Neural cell (in vitro differentiated cells): ENCODE measurements around the gene GGT5. TPM values are rescaled to one million over a fixed set of nuclear protein-coding genes. Genes with fewer than 3 reads are reported as not detected.

ENCODE experiments used
- H2AFZ ChIP-seq: fragments of 200-600, 300-800 bp; sonication (generic), shearing (Covaris generic); 2 replicates; pipeline ENCODE4 v1.6.0; 2014; ENCODE audit warnings: low read depth, mild to moderate bottlenecking, antibody characterized with exemption, low read length, moderate library complexity
- H3F3A ChIP-seq: fragments of 200-600 bp; shearing (Covaris generic); 2 replicates; pipeline ENCODE4 v1.6.1; 2016; ENCODE audit warnings: mild to moderate bottlenecking, moderate library complexity, mixed read lengths, antibody characterized with exemption, low read length; ENCODE audit not compliant: insufficient read depth, poor library complexity, severe bottlenecking
- H3K27ac ChIP-seq: fragments of 200-600, 300-800 bp; sonication (generic), shearing (Covaris generic); 2 replicates; pipeline ENCODE4 v1.5.1; 2014; ENCODE audit warnings: mild to moderate bottlenecking, low read length, moderate library complexity
- H3K27me3 ChIP-seq: fragments of 300-800, 200-600 bp; sonication (generic), shearing (Covaris generic); 2 replicates; pipeline ENCODE4 v1.6.0; 2014; ENCODE audit warnings: mild to moderate bottlenecking, low read depth, low read length, moderate library complexity; ENCODE audit not compliant: insufficient read depth
- H3K36me3 ChIP-seq: fragments of 300-800, 200-600 bp; sonication (generic), shearing (Covaris generic); 2 replicates; pipeline ENCODE4 v1.5.1; 2014; ENCODE audit warnings: mild to moderate bottlenecking, antibody characterized with exemption, low read length, moderate library complexity; ENCODE audit not compliant: insufficient read depth
- H3K4me2 ChIP-seq: fragments of 300-800, 200-600 bp; sonication (generic), shearing (Covaris generic); 2 replicates; pipeline ENCODE4 v1.6.0; 2014; ENCODE audit warnings: mild to moderate bottlenecking, low read length
- H3K4me3 ChIP-seq: fragments of 300-800, 200-600 bp; sonication (generic), shearing (Covaris generic); 2 replicates; pipeline ENCODE4 v1.5.1; 2014; ENCODE audit warnings: mild to moderate bottlenecking, low read length, moderate library complexity
- H3K79me2 ChIP-seq: fragments of 200-600 bp; shearing (Covaris generic); replicated peaks from 2 replicates; pipeline ENCODE4 v1.6.0; 2014; ENCODE audit warnings: mild to moderate bottlenecking, low read length, moderate library complexity; ENCODE audit not compliant: insufficient read depth
- H3K9ac ChIP-seq: fragments of 300-800, 200-600 bp; sonication (generic), shearing (Covaris generic); 2 replicates; pipeline ENCODE4 v1.6.1; 2016; ENCODE audit warnings: mild to moderate bottlenecking, low read length, mixed read lengths
- H3K9me2 ChIP-seq: fragments of 200-600 bp; shearing (Covaris generic); 2 replicates; pipeline ENCODE4 v1.6.1; 2016; ENCODE audit warnings: mild to moderate bottlenecking, low read length, mixed read lengths; ENCODE audit not compliant: insufficient read depth
- H3K9me3 ChIP-seq: fragments of 200-600, 300-800 bp; sonication (generic), shearing (Covaris generic); 2 replicates; pipeline ENCODE4 v1.6.1; 2016; ENCODE audit warnings: mild to moderate bottlenecking, mixed run types, low read length, moderate library complexity, mixed read lengths
- H4K20me1 ChIP-seq: fragments of 200-600 bp; shearing (Covaris generic); 2 replicates; pipeline ENCODE4 v1.6.1; 2016; ENCODE audit warnings: mild to moderate bottlenecking, mixed run types; ENCODE audit not compliant: insufficient read depth
- EP300 ChIP-seq: fragments of 450-650 bp; conservative IDR thresholded peaks from 2 replicates; pipeline ENCODE4 v1.6.1; 2014; ENCODE audit warnings: antibody characterized with exemption, mild to moderate bottlenecking, moderate library complexity; ENCODE audit not compliant: poor library complexity, severe bottlenecking
- EZH2 ChIP-seq: fragments of 200-600, 300-800 bp; shearing (Covaris generic), sonication (generic); IDR thresholded peaks from 2 replicates; pipeline ENCODE4 v1.6.1; 2014; ENCODE audit warnings: antibody characterized with exemption, low read length, borderline replicate concordance, mild to moderate bottlenecking; ENCODE audit not compliant: insufficient read depth, poor library complexity, severe bottlenecking
- MXI1 ChIP-seq: fragments of 450-650 bp; conservative IDR thresholded peaks from 2 replicates; pipeline ENCODE4 v1.6.1; 2014; ENCODE audit warnings: antibody characterized with exemption, mild to moderate bottlenecking; ENCODE audit not compliant: poor library complexity, severe bottlenecking
- POLR2AphosphoS5 ChIP-seq: IDR thresholded peaks from 2 replicates; pipeline ENCODE4 v1.6.1; 2012
- RAD21 ChIP-seq: fragments of 450-650 bp; conservative IDR thresholded peaks from 2 replicates; pipeline ENCODE4 v1.6.1; 2014; ENCODE audit warnings: antibody characterized with exemption, mild to moderate bottlenecking, moderate library complexity
- SMC3 ChIP-seq: fragments of 450-650 bp; conservative IDR thresholded peaks from 2 replicates; pipeline ENCODE4 v1.6.1; 2014; ENCODE audit warnings: antibody characterized with exemption, mild to moderate bottlenecking, moderate library complexity; ENCODE audit not compliant: poor library complexity
- TAF1 ChIP-seq: IDR thresholded peaks from 2 replicates; pipeline ENCODE4 v1.6.1; 2012; ENCODE audit warnings: low read depth
- polyA plus RNA-seq: library from polyadenylated mRNA; depleted of rRNA; stranded (reverse); fragments of >200 nt; gene quantifications from 2 replicates; pipeline ENCODE4 v1.2.3, GENCODE V29; 2014
- TF ChIP-seq, protein P1 (sequence below): fragments of 450-650 bp; IDR thresholded peaks from 2 replicates; pipeline ENCODE4 v1.5.1; 2014; ENCODE audit warnings: antibody characterized with exemption, mild to moderate bottlenecking, moderate library complexity; ENCODE audit not compliant: poor library complexity, severe bottlenecking
- TF ChIP-seq, protein P2 (sequence below): IDR thresholded peaks from 2 replicates; pipeline ENCODE4 v1.6.1; 2012; ENCODE audit warnings: borderline replicate concordance

Gene GGT5
- polyA plus RNA-seq, 1 donor from 2014 or later, result 0.12 TPM

DNA sequence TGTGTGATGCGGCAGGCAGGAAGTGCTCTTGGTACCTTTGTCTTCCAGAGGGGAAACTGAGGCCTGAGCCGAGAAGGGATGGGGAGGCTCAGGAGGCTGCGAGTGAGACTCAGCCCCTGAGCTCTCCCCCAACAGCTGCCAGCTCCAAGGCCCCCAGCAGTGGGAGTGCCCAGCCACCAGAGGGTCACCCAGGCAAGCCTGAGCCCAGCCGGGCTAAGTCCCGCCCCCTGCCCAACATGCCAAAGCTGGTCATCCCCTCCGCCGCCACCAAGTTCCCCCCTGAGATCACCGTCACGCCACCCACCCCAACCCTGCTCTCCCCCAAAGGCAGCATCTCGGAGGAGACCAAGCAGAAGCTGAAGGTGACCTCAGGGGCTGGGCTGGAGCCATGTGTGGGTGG is 67.4 kb downstream of the GGT5 start:
- H3K9ac ChIP-seq, result no peak overlapping the region
- H3F3A ChIP-seq, result no peaks in the 10 kb centered on the region
- no peak for TF ChIP-seq TAF1
- no peak for TF ChIP-seq SMC3
- TF ChIP-seq POLR2AphosphoS5, result no peak
- TF ChIP-seq RAD21, result no peak
- TF ChIP-seq, protein P1, sequence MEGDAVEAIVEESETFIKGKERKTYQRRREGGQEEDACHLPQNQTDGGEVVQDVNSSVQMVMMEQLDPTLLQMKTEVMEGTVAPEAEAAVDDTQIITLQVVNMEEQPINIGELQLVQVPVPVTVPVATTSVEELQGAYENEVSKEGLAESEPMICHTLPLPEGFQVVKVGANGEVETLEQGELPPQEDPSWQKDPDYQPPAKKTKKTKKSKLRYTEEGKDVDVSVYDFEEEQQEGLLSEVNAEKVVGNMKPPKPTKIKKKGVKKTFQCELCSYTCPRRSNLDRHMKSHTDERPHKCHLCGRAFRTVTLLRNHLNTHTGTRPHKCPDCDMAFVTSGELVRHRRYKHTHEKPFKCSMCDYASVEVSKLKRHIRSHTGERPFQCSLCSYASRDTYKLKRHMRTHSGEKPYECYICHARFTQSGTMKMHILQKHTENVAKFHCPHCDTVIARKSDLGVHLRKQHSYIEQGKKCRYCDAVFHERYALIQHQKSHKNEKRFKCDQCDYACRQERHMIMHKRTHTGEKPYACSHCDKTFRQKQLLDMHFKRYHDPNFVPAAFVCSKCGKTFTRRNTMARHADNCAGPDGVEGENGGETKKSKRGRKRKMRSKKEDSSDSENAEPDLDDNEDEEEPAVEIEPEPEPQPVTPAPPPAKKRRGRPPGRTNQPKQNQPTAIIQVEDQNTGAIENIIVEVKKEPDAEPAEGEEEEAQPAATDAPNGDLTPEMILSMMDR, result no peak
- TF ChIP-seq, protein P2, sequence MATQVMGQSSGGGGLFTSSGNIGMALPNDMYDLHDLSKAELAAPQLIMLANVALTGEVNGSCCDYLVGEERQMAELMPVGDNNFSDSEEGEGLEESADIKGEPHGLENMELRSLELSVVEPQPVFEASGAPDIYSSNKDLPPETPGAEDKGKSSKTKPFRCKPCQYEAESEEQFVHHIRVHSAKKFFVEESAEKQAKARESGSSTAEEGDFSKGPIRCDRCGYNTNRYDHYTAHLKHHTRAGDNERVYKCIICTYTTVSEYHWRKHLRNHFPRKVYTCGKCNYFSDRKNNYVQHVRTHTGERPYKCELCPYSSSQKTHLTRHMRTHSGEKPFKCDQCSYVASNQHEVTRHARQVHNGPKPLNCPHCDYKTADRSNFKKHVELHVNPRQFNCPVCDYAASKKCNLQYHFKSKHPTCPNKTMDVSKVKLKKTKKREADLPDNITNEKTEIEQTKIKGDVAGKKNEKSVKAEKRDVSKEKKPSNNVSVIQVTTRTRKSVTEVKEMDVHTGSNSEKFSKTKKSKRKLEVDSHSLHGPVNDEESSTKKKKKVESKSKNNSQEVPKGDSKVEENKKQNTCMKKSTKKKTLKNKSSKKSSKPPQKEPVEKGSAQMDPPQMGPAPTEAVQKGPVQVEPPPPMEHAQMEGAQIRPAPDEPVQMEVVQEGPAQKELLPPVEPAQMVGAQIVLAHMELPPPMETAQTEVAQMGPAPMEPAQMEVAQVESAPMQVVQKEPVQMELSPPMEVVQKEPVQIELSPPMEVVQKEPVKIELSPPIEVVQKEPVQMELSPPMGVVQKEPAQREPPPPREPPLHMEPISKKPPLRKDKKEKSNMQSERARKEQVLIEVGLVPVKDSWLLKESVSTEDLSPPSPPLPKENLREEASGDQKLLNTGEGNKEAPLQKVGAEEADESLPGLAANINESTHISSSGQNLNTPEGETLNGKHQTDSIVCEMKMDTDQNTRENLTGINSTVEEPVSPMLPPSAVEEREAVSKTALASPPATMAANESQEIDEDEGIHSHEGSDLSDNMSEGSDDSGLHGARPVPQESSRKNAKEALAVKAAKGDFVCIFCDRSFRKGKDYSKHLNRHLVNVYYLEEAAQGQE, result no peak
- TF ChIP-seq MXI1, result no peak
- TF ChIP-seq EP300, result no peak
- TF ChIP-seq EZH2, result no peak
- peaks cover under 1% of the 10 kb centered on the region for H3K36me3 ChIP-seq
- H3K9me2 ChIP-seq, result no peaks in the 10 kb centered on the region
- H3K79me2 ChIP-seq, result no peaks in the 10 kb centered on the region
- H3K9me3 ChIP-seq, result no peaks in the 10 kb centered on the region
- no peak overlapping the region for H2AFZ ChIP-seq
- no peak overlapping the region for H3K4me2 ChIP-seq
- no peaks in the 10 kb centered on the region for H3K27me3 ChIP-seq
- no peak overlapping the region for H3K27ac ChIP-seq
- no peak overlapping the region for H3K4me3 ChIP-seq
- H4K20me1 ChIP-seq, result no peaks in the 10 kb centered on the region

DNA sequence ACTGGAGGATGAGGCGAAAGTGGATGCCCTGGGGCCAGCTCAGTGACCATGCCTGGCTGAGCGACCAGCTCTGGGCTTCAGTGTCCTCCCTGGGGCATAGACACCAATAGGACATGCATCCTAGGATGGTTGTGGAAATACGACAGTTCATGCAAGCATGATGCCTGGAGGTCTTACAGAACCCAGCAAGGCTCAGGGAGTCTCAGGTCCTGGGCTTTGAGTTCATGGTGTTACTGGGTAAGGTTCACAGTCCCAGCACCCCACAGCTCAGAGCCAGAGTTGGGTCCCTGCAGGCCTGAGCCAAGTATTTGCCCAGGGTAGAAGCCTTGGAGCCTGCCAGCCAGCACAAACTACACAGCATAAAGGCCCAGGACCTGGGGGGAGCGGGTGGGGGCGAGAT is 67.8 kb downstream of the GGT5 start:
- no peak overlapping the region for H3K27ac ChIP-seq
- H2AFZ ChIP-seq, result no peak overlapping the region
- H3K4me3 ChIP-seq, result no peak overlapping the region
- no peaks in the 10 kb centered on the region for H3F3A ChIP-seq
- H3K36me3 ChIP-seq, result peaks cover 5% of the 10 kb centered on the region
- no peak overlapping the region for H3K4me2 ChIP-seq
- no peaks in the 10 kb centered on the region for H3K9me2 ChIP-seq
- H3K27me3 ChIP-seq, result no peaks in the 10 kb centered on the region
- H4K20me1 ChIP-seq, result no peaks in the 10 kb centered on the region
- TF ChIP-seq POLR2AphosphoS5 (no peak), SMC3 (no peak), EP300 (no peak), EZH2 (no peak), MXI1 (no peak), TAF1 (no peak), RAD21 (no peak)
- TF ChIP-seq, protein P1, result no peak
- TF ChIP-seq, protein P2, result no peak
- H3K79me2 ChIP-seq, result no peaks in the 10 kb centered on the region
- no peaks in the 10 kb centered on the region for H3K9me3 ChIP-seq
- no peak overlapping the region for H3K9ac ChIP-seq
